ENCODE data around the gene SLC4A1AP. TPM values are rescaled to one million over a fixed set of nuclear protein-coding genes. Genes with fewer than 3 reads are reported as not detected.

SLC4A1AP gene
- total and polyA plus RNA-seq, 2 of the 13 experiments (the other 11 are each of a cell fraction or from before 2014, with no cell fraction given) = 15.3 to 44.6 TPM

GRCh38 chr2:27723372-27724144 is 59.9 kb downstream of the SLC4A1AP start (continued):
- TF ChIP-seq KIAA2018 (CRISPR knock-in tag; IDR thresholded peaks at IDR 0.05; ENCODE audit: borderline replicate concordance) (no peak), KDM2A (CRISPR knock-in tag; IDR thresholded peaks at IDR 0.05; ENCODE audit: borderline replicate concordance, low read depth) (peak; percentile 28; the same call in 1 of the 2 replicates), TBL1XR1 (IDR thresholded peaks at IDR 0.05; ENCODE audit: borderline replicate concordance, low read length, partially characterized antibody) (peak; percentile 43), ZNF800 (CRISPR knock-in tag; IDR thresholded peaks at IDR 0.05) (peak; percentile 44; the same call in 1 of the 2 replicates), GATAD2A (CRISPR knock-in tag; IDR thresholded peaks at IDR 0.05) (peak; percentile 62), IRX3 (CRISPR knock-in tag; IDR thresholded peaks at IDR 0.05; ENCODE audit: borderline replicate concordance, low read depth) (no peak), ZNF580 (CRISPR knock-in tag; IDR thresholded peaks at IDR 0.05; ENCODE audit: borderline replicate concordance, low read depth) (peak; percentile 76; the same call in 1 of the 2 replicates), E2F2 (CRISPR knock-in tag; IDR thresholded peaks at IDR 0.05; ENCODE audit: borderline replicate concordance) (0 out of 2 replicates have a peak, but pooled peaks have one; percentile 38), THAP9 (CRISPR knock-in tag; IDR thresholded peaks at IDR 0.05; ENCODE audit: borderline replicate concordance) (peak; percentile 46), SSRP1 (CRISPR knock-in tag; IDR thresholded peaks at IDR 0.05) (no peak), RFX1 (IDR thresholded peaks at IDR 0.05) (no peak), ZKSCAN8 (CRISPR knock-in tag; IDR thresholded peaks at IDR 0.05; ENCODE audit: borderline replicate concordance) (0 out of 2 replicates have a peak, but pooled peaks have one; percentile 18), TBX3 (IDR thresholded peaks at IDR 0.05; ENCODE audit: borderline replicate concordance) (0 out of 2 replicates have a peak, but pooled peaks have one; percentile 14)

Data from HepG2 (cell line).